Stimulated activated CD4-positive, alpha-beta T cell treated with anti-CD3 and anti-CD28 coated beads, Interleukin-2, amount 100 ng/mL, for 4 hours (primary cell): ENCODE measurements around the gene CUBN.

Experiments
- DNase-seq: peaks from one replicate; pipeline ENCODE4 v3.0.0-alpha.2; 2020; ENCODE audit warnings: low read depth

The CUBN gene

GRCh38 chr10:17067376-17068264, 62.0 kb downstream of the CUBN start:
- no peak for DNase-seq

DNA sequence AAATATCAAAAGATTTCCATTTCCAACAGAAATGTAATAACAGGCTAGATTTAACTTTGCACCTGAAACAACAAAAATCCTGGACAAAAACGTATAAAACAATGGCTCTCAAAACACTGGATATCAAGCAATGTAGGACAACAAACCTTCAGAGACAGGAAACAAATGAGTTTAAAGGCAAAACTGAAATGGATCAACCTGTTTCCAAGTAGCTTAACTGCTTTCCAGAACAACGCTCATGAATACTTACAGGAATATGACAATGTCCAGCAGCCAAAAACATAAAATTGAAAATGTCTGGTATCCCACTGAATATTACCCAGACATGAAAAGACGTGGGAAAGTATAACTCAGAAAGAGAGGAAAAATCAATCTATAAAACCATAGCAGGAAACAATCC, 62.8 kb downstream of the CUBN start:
- DNase-seq, result no peak

DNA sequence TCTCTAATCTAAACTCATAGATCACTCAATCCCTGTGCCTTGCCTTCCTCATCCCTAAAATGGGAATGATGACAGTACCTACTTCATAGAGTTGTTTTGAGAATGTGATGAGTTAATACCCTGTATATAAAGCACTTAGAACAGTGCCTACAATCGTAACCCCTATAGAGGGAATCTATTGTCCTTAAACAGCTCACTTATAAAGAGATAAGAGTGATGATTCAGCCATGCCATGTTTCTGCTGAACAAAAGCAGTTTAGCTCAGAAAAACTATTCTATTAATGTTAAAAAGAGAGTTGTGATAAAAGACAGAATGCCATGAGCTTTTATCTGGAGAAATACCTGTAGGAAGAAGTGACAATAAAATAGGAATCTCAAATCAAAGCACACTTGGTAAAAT, 63.6 kb downstream of the CUBN start:
- no peak for DNase-seq

DNA sequence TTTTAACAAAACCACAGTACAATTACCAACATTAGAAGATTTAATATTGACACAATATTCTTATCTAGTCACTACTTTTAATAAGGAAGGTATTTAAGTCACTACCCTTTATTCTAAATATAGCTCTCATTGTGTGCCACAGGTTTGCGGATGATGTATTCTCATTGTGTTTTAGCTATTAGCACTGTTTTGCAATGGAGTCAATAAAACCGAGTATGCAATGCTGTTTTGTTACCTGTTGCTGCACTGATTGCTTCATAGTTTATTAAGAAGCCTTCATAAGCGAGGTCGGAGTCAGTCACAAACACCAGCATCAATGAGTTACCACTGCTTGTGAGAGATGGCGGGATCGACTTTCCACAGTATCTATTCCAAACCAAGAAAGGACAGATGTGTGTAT, 64.3 kb downstream of the CUBN start:
- DNase-seq, result no peak

DNA sequence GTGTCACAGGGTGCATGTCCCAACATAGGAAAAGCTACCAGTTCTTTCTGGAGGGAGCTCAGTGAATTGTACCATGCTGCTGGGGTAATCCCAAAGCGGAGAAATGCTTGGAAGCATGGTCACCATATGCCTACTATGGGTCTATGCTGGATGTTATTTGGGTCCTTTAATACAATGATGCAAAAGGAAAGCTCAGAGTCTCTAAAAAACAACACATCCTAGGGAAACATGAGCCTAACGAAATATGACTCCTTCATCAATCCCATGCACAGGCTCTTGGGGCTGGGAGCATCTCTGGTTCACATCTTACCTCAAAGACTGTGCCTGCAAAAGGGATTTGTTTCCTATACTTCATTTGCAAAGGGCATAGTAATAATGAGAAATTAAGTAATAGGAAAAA, 65.2 kb downstream of the CUBN start:
- DNase-seq, result no peak

- no peak for DNase-seq
Observed at GRCh38 chr10:17062955-17063484, 66.6 kb downstream of the CUBN start.

GRCh38 chr10:17062493-17062892, 67.1 kb downstream of the CUBN start:
- no peak for DNase-seq

DNA sequence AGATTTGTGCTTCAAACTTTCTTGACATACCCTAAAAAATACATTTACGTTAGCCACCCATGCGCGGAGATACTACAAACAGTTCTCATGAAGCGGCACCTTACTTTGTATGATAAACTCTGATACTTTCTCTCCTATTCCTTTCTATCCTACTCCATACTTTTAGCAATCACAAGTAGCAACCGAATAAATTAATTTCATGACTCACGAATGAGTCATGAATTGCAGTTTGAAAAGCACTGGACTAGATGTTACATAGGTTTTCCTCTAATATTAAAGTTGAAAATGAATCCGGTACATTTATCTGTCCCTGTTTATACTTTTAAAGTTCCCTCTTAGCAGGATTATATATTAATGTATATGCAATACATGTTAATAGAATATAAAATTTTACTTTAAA, 67.6 kb downstream of the CUBN start:
- no peak for DNase-seq

DNA sequence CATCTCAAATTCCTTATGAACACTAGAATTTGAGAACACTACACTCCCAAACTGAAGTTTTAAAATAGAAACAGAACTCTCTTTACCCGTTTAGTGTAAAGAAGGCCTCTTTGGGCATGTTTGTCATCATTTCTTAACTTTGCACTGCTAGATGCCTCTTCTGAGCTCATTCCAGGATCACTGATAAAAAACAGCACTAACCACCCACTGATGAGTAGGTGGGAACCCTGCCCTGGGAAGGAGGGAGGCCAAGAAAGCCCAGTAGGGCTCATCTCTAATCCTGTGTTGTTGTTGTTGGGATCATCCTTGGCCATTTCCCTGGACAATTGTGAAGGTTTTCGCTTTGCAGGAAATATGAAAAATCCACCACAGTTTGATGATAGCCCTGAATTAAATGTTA, 68.2 kb downstream of the CUBN start:
- no peak for DNase-seq

- no peak for DNase-seq
Observed at GRCh38 chr10:17060289-17060688, 69.3 kb downstream of the CUBN start.

DNA sequence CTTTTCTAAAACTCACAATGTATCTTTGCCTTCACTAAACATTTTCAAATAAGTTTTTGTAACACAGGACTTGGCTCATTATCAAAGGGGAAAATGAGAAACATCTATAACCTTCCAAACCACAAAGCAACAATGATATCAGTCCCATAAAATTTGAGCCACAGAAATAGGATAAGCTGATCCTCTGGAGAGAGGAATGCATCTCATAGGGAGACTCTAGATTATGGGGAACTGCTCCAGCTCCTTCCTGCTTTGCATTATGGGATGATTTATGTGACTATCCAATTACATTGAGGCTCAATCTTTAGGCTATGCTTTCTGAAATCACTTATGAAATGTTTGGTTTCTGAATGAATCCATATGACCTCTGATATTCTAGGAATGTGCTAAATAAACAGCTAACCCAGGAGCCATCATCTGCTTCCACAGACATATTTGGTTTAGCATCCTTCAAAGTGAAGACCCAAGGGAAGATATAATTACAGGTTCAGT, 70.4 kb downstream of the CUBN start:
- DNase-seq, result no peak

GRCh38 chr10:17058093-17058492, 71.5 kb downstream of the CUBN start:
- DNase-seq, result no peak

- no peak for DNase-seq
Observed at GRCh38 chr10:17056781-17057428, 72.7 kb downstream of the CUBN start.

- no peak for DNase-seq
Observed at GRCh38 chr10:17053513-17053912, 76.1 kb downstream of the CUBN start.

- no peak for DNase-seq
Observed at GRCh38 chr10:17053061-17053460, 76.5 kb downstream of the CUBN start.

DNA sequence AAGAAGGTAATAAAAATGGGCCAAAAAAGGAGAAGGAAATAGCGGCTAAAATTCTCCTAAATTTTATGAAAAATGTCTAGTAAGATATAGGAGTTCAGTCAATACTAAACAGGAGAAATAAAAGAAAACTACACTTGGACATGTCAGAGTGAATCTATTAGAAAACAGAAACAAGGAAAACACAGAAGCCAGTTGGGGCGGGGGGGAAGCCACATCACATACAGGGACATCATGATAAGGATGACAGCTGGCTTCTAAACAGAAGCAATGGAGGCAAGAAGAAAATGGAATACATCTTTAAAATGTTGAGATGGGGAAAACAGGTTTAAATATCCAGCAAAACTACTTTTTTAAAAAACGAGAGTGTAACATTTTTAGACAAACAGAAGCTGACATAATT, 77.8 kb downstream of the CUBN start:
- no peak for DNase-seq

GRCh38 chr10:17049195-17049594, 80.4 kb downstream of the CUBN start:
- DNase-seq, result no peak

DNA sequence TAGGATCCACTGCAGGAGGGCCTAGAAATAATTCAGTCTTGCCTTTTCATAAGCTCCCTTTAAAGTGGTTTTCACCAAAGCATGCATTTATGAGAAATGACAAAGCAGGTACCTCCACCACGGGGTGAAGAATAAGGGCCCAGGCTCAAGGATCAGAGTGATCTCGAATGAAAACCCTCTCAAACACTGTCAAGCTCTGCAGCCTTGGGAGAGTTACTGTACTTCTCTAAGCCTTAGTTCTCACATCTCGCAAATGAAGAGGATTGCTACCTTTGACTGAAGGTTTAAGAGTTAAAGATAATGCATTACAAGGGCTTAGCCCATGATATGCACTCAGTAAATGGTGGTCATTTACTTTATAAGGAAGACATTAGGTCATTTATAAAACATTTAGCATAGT, 81.7 kb downstream of the CUBN start:
- no peak for DNase-seq

- no peak for DNase-seq
Observed at GRCh38 chr10:17046989-17047388, 82.6 kb downstream of the CUBN start.

DNA sequence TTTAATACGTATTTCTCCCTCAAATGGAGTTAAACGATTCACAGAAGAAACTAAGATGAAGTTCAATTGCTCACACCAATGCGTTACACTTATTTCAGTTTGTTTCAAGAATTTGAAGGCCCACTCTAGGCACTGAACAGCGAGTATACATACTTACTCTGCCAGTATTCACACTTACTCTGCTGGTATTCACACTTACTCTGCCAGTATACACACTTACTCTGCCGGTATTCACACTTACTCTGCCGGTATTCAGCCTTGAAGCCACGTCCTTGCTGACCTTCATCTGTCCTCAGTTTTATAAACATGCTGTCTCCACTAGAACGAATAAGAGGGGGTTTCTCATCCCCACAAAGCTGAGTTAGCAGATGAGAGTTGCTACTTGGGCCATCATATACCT, 86.0 kb downstream of the CUBN start:
- DNase-seq, result no peak

- DNase-seq, result no peak
Observed at GRCh38 chr10:17041626-17042520, 87.7 kb downstream of the CUBN start.

GRCh38 chr10:17038627-17039026, 91.0 kb downstream of the CUBN start:
- no peak for DNase-seq
